NCI-H510A (cell line): ENCODE data around the gene OR5AP2.
"Not testable (repeated sequence)": the region's sequence is repeated elsewhere in the genome, so short reads cannot be mapped to it uniquely, and the experiment has no call there.

ENCODE experiments used
- DNase-seq: peaks from one replicate; lab custom pipeline; 2025; lab: John Stamatoyannopoulos, UW

OR5AP2 gene

DNA sequence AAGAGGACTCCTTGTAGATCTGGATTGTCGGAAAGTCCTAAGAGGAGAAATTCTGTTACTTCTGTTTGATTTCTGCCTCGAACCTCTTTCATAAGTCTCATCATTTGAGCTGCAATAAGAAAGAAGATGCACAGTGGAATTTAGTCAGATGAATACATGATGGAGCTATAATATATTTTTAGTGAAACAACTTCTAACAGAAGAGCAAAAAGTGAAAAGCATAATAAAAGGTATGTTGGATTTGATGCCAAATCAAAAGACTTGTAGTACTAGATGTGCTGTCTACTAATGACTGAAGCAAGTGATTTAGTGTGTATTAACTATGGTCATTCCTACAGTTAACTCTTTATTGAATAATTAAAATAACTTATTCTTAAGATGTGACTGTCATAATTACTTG, at the start of gene OR5AP2:
OR5AP2 (minus strand) TSS at position 101 of the 400 bp plus-strand sequence; CDS start at position 101, 0 bp downstream.
- DNase-seq: no peak

DNA sequence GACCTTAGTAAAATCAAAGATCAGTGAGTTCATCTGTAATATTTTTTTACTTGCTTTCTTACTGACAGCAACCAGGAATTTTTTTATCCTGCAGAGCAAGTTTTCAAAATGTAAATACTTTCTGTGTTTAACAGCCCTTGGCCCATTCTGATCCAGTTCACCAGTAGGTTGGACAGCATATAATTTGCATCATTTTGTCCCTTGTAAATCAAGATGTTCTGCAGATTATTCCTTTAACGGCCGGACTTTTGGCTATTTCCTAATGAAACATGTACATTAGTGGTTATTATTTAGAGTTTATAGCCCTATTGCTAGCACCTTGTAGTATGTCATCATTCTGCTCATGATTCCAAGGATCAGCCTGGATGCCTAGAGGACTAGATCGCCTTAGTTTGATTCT, 48.9 kb upstream of the OR5AP2 start:
- DNase-seq: not testable (repeated sequence)

DNA sequence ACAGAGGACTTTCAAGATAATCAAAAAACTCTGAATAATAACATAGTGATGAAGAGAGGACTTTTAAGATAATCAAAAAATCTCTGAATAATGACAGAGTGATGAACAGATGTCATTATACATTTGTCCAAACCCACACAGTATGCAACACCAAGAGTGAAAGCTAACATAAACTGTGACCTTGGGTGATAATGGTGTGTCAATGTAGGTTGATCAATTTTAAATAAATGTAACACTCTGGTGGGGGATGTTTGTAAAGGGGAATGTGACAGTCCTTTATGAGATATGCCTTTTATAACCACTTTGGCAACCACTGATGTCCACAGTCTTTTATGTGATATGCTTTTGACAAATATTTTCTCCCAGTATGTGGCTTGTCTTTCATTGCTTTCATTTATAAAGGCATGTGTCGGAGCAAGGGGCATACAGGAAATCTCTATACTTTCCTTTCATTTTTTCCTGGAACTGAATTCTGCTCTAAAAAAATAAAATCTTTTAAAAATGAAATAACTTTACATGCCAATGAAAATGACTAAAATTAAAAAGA, 46.4 kb upstream of the OR5AP2 start:
- no peak for DNase-seq

DNA sequence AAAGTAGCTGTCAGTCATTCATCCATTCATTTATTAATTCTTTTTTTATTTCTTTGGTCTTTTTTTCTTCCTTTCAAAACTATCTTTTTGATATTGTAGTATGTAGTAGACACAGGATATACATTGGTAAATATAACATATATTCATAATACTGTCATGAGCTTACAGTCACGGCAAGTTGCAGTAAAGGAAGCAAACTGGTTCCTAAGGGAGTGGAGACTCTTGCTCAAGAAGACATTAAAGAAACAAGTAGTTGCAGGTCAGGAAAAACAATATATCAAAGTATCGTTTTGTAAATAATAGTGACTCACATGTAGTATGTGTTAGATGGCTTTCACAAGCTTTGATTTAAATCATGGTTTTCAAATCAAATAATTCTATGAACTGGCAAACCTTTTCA, 28.7 kb upstream of the OR5AP2 start:
- no peak for DNase-seq

DNA sequence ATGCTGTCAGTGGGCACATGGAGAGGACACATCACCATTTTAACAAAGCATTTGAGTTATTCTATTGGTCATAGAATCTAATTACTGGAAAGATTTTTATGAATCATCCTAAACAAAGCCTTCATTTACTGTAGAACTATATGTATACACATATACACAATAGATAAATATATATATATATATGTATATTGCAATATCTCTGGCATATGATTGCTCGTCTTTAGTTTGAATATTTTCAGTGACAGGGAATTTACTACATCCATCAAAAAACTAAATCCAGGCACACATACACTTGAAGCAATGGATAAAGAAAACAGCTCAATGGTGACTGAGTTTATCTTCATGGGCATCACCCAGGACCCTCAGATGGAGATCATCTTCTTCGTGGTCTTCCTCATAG, 21.1 kb upstream of the OR5AP2 start, which contains the start of gene OR5AR1:
OR5AR1 (plus strand) TSS at position 301 of the 400 bp plus-strand sequence; CDS start at position 301, 0 bp downstream.
- DNase-seq: no peak

DNA sequence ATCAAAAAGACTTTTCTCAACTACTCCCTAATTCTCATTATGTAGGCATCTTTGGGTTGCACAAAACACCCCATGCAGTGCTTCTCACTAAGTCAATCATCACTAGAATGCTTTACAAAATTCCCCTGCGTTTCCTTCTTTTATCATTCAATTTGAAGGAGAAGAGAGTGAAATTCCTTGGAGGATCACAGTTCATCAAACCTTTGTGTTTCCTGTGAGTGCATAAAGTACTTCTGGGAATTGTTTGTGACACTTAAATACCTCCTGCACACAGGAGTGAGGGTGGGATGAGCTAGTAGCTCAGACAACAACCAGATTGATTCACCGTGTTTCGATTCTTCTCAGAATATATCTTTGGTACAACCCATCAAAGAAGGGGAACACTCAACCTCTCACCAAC, 17.5 kb upstream of the OR5AP2 start:
- no peak for DNase-seq

DNA sequence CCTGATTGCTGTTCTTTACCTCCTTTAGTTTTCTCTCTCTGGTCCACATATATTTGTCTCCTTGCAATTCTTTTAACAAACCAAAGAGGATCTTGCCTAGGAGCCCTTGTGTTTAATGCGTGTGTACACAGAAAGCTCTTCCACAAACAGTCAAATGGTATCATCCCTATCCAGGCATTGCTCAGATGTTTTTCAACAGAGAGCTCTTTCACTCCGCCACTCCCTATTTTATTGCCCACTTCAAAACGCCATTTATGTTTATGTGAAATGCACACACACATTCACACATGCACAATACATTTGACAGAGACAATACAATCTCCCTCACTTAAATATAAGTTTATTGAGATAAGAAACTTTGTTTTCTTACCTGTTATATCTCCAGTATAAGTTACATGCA, 4.7 kb downstream of the OR5AP2 start:
- no peak for DNase-seq

DNA sequence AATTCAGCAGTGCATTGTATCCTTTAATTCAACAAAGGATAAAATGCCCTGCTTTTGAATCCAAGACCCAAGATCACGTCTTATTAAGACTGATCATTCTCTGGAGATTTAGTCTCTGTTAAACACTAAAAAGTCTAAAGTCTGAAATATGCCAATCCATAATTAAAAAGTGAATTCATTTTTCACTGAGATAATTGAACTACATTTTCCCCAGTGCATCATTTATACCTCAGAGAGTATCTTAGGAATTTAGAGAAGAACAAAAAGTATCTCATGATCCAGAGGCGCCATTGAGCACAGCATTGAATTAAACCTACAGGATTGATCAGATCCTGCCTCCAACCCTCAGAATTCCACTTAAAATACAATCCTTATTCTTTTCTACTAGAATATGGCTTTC, 5.4 kb downstream of the OR5AP2 start:
- no peak for DNase-seq

DNA sequence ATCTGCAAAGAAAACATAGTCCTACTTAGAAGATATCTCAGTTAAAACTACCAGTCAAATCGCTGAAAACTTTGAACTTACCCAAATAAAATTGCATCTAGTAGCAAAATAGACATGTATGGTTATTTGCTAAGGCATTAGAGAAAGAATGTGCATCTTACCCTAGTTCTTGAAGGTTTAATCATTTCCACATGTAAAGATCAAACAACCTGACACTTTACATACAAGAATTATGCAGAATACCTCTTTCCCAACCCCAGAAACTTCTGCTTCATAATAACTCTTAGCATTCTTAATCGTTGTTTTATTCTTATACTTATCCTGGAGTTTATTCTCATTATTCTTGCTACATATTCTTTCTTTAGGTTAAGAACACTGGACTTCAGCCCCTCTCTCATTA, 9.9 kb downstream of the OR5AP2 start:
- DNase-seq: no peak

DNA sequence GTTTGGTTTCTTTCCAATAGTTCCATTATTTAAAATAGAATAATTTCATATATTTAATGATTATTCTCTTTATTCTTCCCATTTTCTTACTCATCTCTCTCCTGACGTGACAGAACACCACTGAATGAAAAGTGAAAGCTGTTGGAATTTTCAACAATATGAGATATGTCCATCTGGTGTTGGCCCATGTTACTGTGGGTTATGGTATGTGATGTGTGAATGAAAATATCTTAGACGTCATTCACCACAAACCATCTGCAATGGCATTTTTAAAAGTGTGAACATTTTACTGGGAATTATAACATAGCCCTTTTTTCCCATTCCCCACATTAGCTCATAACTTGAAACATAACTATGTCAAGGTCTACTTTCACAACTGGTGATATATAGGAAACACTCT, 16.3 kb downstream of the OR5AP2 start:
- no peak for DNase-seq

DNA sequence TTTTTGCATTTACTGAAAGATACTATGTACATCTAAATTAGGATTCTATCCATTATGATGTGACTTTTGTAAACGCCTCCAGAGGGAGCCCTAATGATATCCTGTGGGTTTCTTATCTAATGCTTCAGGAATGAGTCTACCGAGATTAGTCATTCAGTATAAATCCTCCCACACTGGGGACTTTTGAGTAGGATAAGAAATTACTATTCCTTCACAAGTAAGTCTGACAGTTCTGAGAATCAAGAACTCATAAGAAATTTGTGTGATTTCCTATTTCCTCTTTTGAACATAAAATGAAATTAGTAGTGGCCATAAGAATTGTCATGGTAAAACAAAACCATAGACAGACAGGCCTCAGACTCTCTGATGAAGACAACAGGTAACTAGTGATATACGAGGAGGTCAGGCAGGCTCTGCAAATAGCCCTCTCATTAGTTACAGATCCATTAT, 17.6 kb downstream of the OR5AP2 start:
- no peak for DNase-seq

DNA sequence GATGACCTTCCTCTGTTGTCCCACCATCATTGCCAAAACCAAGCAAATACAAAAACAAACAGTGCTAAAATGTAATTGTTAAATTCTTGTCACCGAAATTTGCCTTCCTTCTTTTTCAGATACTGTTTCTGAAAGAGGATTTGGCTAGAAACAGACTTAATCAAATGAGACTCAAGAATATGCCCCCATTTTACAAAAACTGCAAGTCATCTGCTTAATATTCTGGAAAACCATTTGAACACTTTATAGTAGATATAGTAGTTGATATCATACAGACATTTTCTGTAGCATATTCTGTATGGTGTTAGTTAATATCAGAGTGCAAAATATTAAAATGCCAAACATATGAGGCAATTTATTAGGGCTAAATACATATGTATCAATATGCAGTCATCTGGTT, 31.1 kb downstream of the OR5AP2 start:
- DNase-seq: no peak

DNA sequence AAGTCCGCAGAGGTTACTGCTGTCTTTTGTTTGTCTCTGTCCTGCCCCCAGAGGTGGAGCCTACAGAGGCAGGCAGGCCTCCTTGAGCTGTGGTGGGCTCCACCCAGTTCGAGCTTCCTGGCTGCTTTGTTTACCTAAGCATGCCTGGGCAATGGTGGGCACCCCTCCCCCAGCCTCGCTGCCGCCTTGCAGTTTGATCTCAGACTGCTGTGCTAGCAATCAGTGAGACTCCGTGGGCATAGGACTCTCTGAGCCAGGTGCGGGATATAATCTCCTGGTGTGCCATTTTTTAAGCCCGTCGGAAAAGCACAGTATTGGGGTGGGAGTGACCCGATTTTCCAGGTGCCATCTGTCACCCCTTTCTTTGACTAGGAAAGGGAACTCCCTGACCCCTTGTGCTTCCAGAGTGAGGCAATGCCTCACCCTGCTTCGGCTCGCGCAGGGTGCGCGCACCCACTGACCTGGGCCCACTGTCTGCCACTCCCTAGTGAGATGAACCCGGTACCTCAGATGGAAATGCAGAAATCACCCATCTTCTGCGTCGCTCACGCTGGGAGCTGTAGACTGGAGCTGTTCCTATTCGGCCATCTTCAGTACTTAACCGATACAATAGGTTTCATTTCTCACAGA, 50.0 kb downstream of the OR5AP2 start:
- not testable (repeated sequence) for DNase-seq
